HepG2 (cell line): ENCODE results near the gene LRGUK. TPM values are rescaled to one million over a fixed set of nuclear protein-coding genes. Genes with fewer than 3 reads are reported as not detected.

Experiments used
- ATAC-seq: fragments of 200-7000 bp; cut with Tn5 transposase; 3 replicates; pipeline ENCODE4 v1.9.1; 2020; ENCODE audit warnings: mild to moderate bottlenecking, moderate library complexity
- BruUV-seq: library from RNA; stranded (reverse); fragments of 400-500 nt; replicated peaks from 2 replicates; lab custom pipeline; 2021; lab: Mats Ljungman, UMichigan
- CTCF ChIA-PET: fragments of 300-600 bp; formaldehyde crosslinking; extraction: SDS; loops from one replicate; lab custom pipeline; 2021; ENCODE audit warnings: low total read pairs, inconsistent platforms, low intra/inter-chr PET ratio; lab: Yijun Ruan, JAX
- POLR2A ChIA-PET: fragments of 350-600 bp; sonication (Branson Sonifier 250); formaldehyde crosslinking; loops from one replicate; lab custom pipeline; 2020; ENCODE audit warnings: antibody characterized with exemption, inconsistent platforms; lab: Yijun Ruan, JAX
- DNase-seq: peaks from one replicate; pipeline ENCODE4 v3.0.0-alpha.2; 2015; ENCODE audit warnings: low spot score
- FAIRE-seq: peaks from 3 replicates; lab custom pipeline; 2011; peaks lifted over from hg19 to GRCh38; lab: Jason Lieb, UNC
- H2AFZ ChIP-seq: one replicate; pipeline ENCODE4 v1.6.1; 2011; ENCODE audit warnings: low read length, inconsistent platforms
- H3K27ac ChIP-seq: fragments of 300-600 bp; 3 replicates; pipeline ENCODE4 v1.8.0; 2011; ENCODE audit warnings: mixed run types, mild to moderate bottlenecking, mixed read lengths, low read length, inconsistent platforms; ENCODE audit not compliant: insufficient read depth; ENCODE audit errors: extremely low read length
- H3K27me3 ChIP-seq, 2 experiments: fragments of 200-600 bp in 1 of 2; 2 replicates in 1 of 2; 3 replicates in 1 of 2; pipeline versions ENCODE4 v1.6.0 to v1.8.0; 2011; ENCODE audit warnings: low read length in 2 of 2, mild to moderate bottlenecking in 2 of 2, moderate library complexity in 2 of 2, inconsistent platforms in 1 of 2; ENCODE audit not compliant: insufficient read depth in 2 of 2, control insufficient read depth in 1 of 2
- H3K36me3 ChIP-seq, 2 experiments: fragments of 200-600 bp in 1 of 2; replicated peaks in 1 of 2; 2 replicates in 1 of 2; 3 replicates in 1 of 2; pipeline versions ENCODE4 v1.5.1 to v1.8.0; 2011; ENCODE audit warnings: low read length in 2 of 2, inconsistent platforms in 1 of 2; ENCODE audit not compliant: insufficient read depth in 2 of 2, control insufficient read depth in 1 of 2
- H3K4me1 ChIP-seq: 2 replicates; pipeline ENCODE4 v1.5.1; 2012; ENCODE audit warnings: low read length, inconsistent platforms; ENCODE audit not compliant: insufficient read depth
- H3K4me2 ChIP-seq: 2 replicates; pipeline ENCODE4 v1.6.0; 2011; ENCODE audit warnings: low read depth, low read length, inconsistent platforms
- H3K4me3 ChIP-seq, 3 experiments: fragments of 200-600 bp in 1 of 3; sonication (generic), shearing (Covaris generic) in 1 of 3; replicated peaks in 1 of 3; 2 replicates each; pipeline ENCODE4 v1.5.1; 2011 to 2016; ENCODE audit warnings: low read length in 3 of 3, inconsistent platforms in 2 of 3, low read depth in 2 of 3, mild to moderate bottlenecking in 2 of 3, control low read depth in 1 of 3, mixed read lengths in 1 of 3; ENCODE audit not compliant: insufficient read depth in 1 of 3
- H3K79me2 ChIP-seq: one replicate; pipeline ENCODE4 v1.6.1; 2011; ENCODE audit warnings: low read length, inconsistent platforms; ENCODE audit not compliant: insufficient read depth
- H3K9ac ChIP-seq: 2 replicates; pipeline ENCODE4 v1.6.0; 2011; ENCODE audit warnings: mild to moderate bottlenecking, low read depth, low read length, inconsistent platforms; ENCODE audit not compliant: insufficient read depth
- H3K9me3 ChIP-seq: 2 replicates; pipeline ENCODE4 v1.5.1; 2012; ENCODE audit warnings: mild to moderate bottlenecking, low read length
- H4K20me1 ChIP-seq: 2 replicates; pipeline ENCODE4 v1.6.0; 2011; ENCODE audit warnings: inconsistent platforms, mild to moderate bottlenecking, low read length, moderate library complexity; ENCODE audit not compliant: insufficient read depth
- AKAP8 ChIP-seq: sonication (generic); formaldehyde crosslinking; IDR thresholded peaks from 2 replicates; pipeline ENCODE4 v1.5.1; 2020; ENCODE audit warnings: mild to moderate bottlenecking, missing genetic modification reagents
- ARNT ChIP-seq: fragments of 450-650 bp; IDR thresholded peaks from 2 replicates; pipeline ENCODE4 v1.6.1; 2017
- E2F2 ChIP-seq: sonication (generic); formaldehyde crosslinking; IDR thresholded peaks from 2 replicates; pipeline ENCODE4 v1.4.0; 2020; ENCODE audit warnings: missing genetic modification reagents, borderline replicate concordance
- KLF13 ChIP-seq: sonication (generic); formaldehyde crosslinking; IDR thresholded peaks from 2 replicates; pipeline ENCODE4 v1.4.0; 2020; ENCODE audit warnings: mild to moderate bottlenecking, missing genetic modification reagents
- NCOA5 ChIP-seq: sonication (generic); formaldehyde crosslinking; IDR thresholded peaks from 2 replicates; pipeline ENCODE4 v1.4.0; 2020; ENCODE audit warnings: missing genetic modification reagents
- NR2F2 ChIP-seq: IDR thresholded peaks from 2 replicates; pipeline ENCODE4 v1.6.1; 2012; ENCODE audit warnings: low read depth, inconsistent platforms, borderline replicate concordance
- SALL2 ChIP-seq: sonication (generic); formaldehyde crosslinking; IDR thresholded peaks from 2 replicates; pipeline ENCODE4 v1.8.1; 2023; ENCODE audit warnings: mild to moderate bottlenecking, missing genetic modification reagents, inconsistent platforms
- TBP ChIP-seq: sonication (generic); formaldehyde crosslinking; IDR thresholded peaks from 2 replicates; pipeline ENCODE4 v1.5.0; 2020; ENCODE audit warnings: missing genetic modification reagents
- TCF7L2 ChIP-seq: IDR thresholded peaks from 2 replicates; pipeline ENCODE4 v1.6.1; 2011; ENCODE audit warnings: mild to moderate bottlenecking, low read depth, low read length, moderate library complexity
- TFDP2 ChIP-seq: sonication (generic); formaldehyde crosslinking; IDR thresholded peaks from 2 replicates; pipeline ENCODE4 v1.4.0; 2020; ENCODE audit warnings: missing genetic modification reagents
- ZMAT3 ChIP-seq: sonication (generic); formaldehyde crosslinking; conservative IDR thresholded peaks from 2 replicates; pipeline ENCODE4 v1.7.0; 2021; ENCODE audit warnings: missing genetic modification reagents
- ZNF496 ChIP-seq: sonication (generic); formaldehyde crosslinking; IDR thresholded peaks from 2 replicates; pipeline ENCODE4 v1.8.1; 2023; ENCODE audit warnings: mild to moderate bottlenecking, moderate library complexity, missing genetic modification reagents; ENCODE audit not compliant: insufficient replicate concordance
- ZNF512 ChIP-seq: sonication (generic); formaldehyde crosslinking; IDR thresholded peaks from 2 replicates; pipeline ENCODE4 v1.4.0; 2020; ENCODE audit warnings: mild to moderate bottlenecking, missing genetic modification reagents
- ZNF614 ChIP-seq: IDR thresholded peaks from 2 replicates; pipeline ENCODE4 v1.6.1; 2018; ENCODE audit warnings: missing biosample characterization, missing genetic modification reagents, inconsistent platforms, borderline replicate concordance
- ZXDC ChIP-seq: sonication (generic); formaldehyde crosslinking; IDR thresholded peaks from 2 replicates; pipeline ENCODE4 v1.5.0; 2020; ENCODE audit warnings: mild to moderate bottlenecking, missing genetic modification reagents
- WGBS: methylation state at CpG from one replicate; pipeline ENCODE4 v1.1.6; 2017; ENCODE audit warnings: low lambda C conversion rate; 5-methylcytosine and 5-hydroxymethylcytosine counted together
- in situ Hi-C: cut with HindIII; loops from 2 replicates; pipeline ENCODE4 v1.10.0; 2017; ENCODE audit warnings: low pct_unique_long_range_greater_than_20kb; ENCODE audit not compliant: extremely low pct_ligation_motif_present
- intact Hi-C: fragments of 100-400 bp; cut with micrococcal nuclease; formaldehyde crosslinking; loops from one replicate; pipeline ENCODE4 v1.10.0; 2022; ENCODE audit not compliant: unreplicated experiment
- polyA plus RNA-seq, 8 experiments: library from polyadenylated mRNA; depleted of rRNA in 3 of 8; stranded (reverse) in 7 of 8; unstranded in 1 of 8; fragments of >200 nt; fragmentation: Illumina TruSeq in 4 of 8; extraction: Trizol in 4 of 8; gene quantifications; 2 replicates each; pipeline versions ENCODE4 v1.2.1 to v1.2.3, GENCODE V29; 2011 to 2016; ENCODE audit warnings: low read depth in 4 of 8, missing spikeins in 1 of 8, mixed read lengths in 1 of 8; ENCODE audit not compliant: insufficient read depth in 1 of 8
- total RNA-seq, 5 experiments: library from RNA; depleted of rRNA; stranded (reverse); fragments of >200 nt; fragmentation: Illumina TruSeq; extraction: Trizol; gene quantifications; 2 replicates each; pipeline ENCODE4 v1.2.3, GENCODE V29; 2016; ENCODE audit warnings: low read depth in 1 of 5

LRGUK gene
- total and polyA plus RNA-seq, 2 of the 13 experiments (the other 11 are each of a cell fraction or from before 2014, with no cell fraction given): 0.18 to 0.20 TPM

GRCh38 chr7:134289841-134290240, 162.7 kb downstream of the LRGUK start (continued):
- TF ChIP-seq E2F2 (CRISPR knock-in tag): no peak

- 100% methylated on average over 3 of the region's 3 CpGs for WGBS
- in situ Hi-C loops: no loop called here
- POLR2A ChIA-PET: no interaction called here
- CTCF ChIA-PET: no interaction called here
- ATAC-seq (no peak), DNase-seq (no peak), FAIRE-seq (no peak)
- Histone ChIP-seq H3K27ac (no peak overlapping the region), H3K79me2 (no peaks in the 10 kb centered on the region), H3K4me1 (peaks cover 19% of the 10 kb centered on the region), H3K4me3 (no peak overlapping the region), H3K9me3 (no peaks in the 10 kb centered on the region), H3K4me2 (no peak overlapping the region), H3K36me3 (peaks cover 2 to 14% of the 10 kb centered on the region in 2 experiments; a peak in 3 of 5 replicates), H3K27me3 (no peaks in the 10 kb centered on the region), H2AFZ (no peak overlapping the region), H4K20me1 (no peaks in the 10 kb centered on the region), H3K9ac (no peak overlapping the region)
- intact Hi-C loops: no loop called here
- no TSS peak for BruUV-seq
- TF ChIP-seq ZMAT3 (CRISPR knock-in tag) (no peak), ZNF512 (CRISPR knock-in tag) (no peak), KLF13 (CRISPR knock-in tag) (no peak), NR2F2 (no peak), ZNF496 (CRISPR knock-in tag) (no peak), ARNT (no peak), NCOA5 (CRISPR knock-in tag) (no peak), ZNF614 (CRISPR knock-in tag) (no peak), ZXDC (CRISPR knock-in tag) (no peak), TCF7L2 (no peak), TFDP2 (CRISPR knock-in tag) (no peak), AKAP8 (CRISPR knock-in tag) (no peak), TBP (CRISPR knock-in tag) (no peak), SALL2 (CRISPR knock-in tag) (no peak)
Measured at GRCh38 chr7:134290286-134290685, 163.1 kb downstream of the LRGUK start.
